Osteocyte (in vitro differentiated cells): ENCODE data around the gene CETN2. TPM values are rescaled to one million over a fixed set of nuclear protein-coding genes. Genes with fewer than 3 reads are reported as not detected.

Experiments
- DNase-seq: peaks from one replicate; pipeline ENCODE4 v3.0.0; 2021; ENCODE audit warnings: mixed read lengths; ENCODE audit not compliant: unreplicated experiment; ENCODE audit errors: extremely low spot score
- H3K27ac Mint-ChIP-seq: one replicate; pipeline ENCODE4 v1.8.0; 2021; ENCODE audit warnings: mild to moderate bottlenecking, mixed read lengths; ENCODE audit not compliant: unreplicated experiment
- H3K27me3 Mint-ChIP-seq: one replicate; pipeline ENCODE4 v1.8.0; 2021; ENCODE audit warnings: mixed read lengths; ENCODE audit not compliant: unreplicated experiment
- H3K36me3 Mint-ChIP-seq: one replicate; pipeline ENCODE4 v1.8.0; 2021; ENCODE audit warnings: mixed read lengths; ENCODE audit not compliant: unreplicated experiment
- H3K4me1 Mint-ChIP-seq: one replicate; pipeline ENCODE4 v1.8.0; 2021; ENCODE audit warnings: mixed read lengths; ENCODE audit not compliant: unreplicated experiment
- H3K4me3 Mint-ChIP-seq: one replicate; pipeline ENCODE4 v1.8.0; 2021; ENCODE audit warnings: mild to moderate bottlenecking, moderate library complexity, mixed read lengths; ENCODE audit not compliant: unreplicated experiment
- H3K9me3 Mint-ChIP-seq: one replicate; pipeline ENCODE4 v1.8.0; 2021; ENCODE audit warnings: mixed read lengths; ENCODE audit not compliant: unreplicated experiment
- total RNA-seq: library from RNA; stranded (reverse); gene quantifications from 2 replicates; pipeline ENCODE4 v1.2.1, GENCODE V29; 2021
- TF ChIP-seq, protein P1 (sequence below): fragments of 200-600 bp; sonication (generic); IDR thresholded peaks from 2 replicates; pipeline ENCODE4 v1.5.0; 2021; ENCODE audit warnings: antibody characterized with exemption, mild to moderate bottlenecking, moderate library complexity

The CETN2 gene
- total RNA-seq, 1 donor from 2014 or later = 34.8 TPM

DNA sequence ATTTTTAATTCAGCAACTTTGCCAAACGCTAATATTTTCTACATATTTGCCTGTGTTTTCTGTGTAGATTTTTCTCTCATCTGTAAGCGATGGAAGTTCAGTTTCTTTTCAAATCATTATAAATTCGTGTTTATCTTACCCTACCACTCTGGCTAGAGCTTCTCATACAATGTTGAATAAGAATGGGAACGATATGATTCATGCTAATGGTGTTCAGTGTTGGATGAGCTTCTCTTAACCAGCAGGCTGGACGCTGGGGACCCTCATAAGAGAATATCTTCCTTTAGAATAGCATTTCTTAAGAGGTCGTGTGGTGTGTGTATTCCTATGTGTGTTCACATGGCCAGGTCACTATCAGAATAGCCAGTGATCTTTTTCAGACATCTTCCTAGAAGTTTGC lies 31.3 kb upstream of the CETN2 start:
- no peak for DNase-seq
- Mint-ChIP-seq H3K4me3 (no peak overlapping the region), H3K27ac (no peak overlapping the region)

DNA sequence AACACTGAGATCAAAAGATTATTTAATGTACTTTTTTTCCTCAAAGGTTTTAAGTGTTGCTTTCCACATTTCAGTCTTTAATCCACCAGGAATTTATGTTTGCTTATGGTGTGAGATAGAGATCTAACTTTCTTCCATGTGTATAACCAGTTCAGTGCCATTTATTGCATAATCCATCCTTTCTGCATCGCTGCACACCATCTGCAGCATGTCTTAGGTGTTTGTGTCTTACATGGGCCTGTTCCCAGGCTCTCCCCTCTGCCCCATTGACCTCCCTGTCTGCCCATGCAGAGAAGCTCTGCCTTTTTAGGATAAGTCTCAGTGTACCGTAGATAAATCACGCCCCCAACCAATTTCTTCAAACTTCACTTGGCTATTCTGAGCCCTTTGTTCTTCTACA lies 30.6 kb upstream of the CETN2 start:
- Mint-ChIP-seq H3K9me3 (peaks cover 5% of the 10 kb centered on the region), H3K27me3 (no peaks in the 10 kb centered on the region), H3K4me3 (no peak overlapping the region), H3K4me1 (no peaks in the 10 kb centered on the region), H3K36me3 (peaks cover 5% of the 10 kb centered on the region), H3K27ac (no peak overlapping the region)
- DNase-seq = no peak
- TF ChIP-seq, protein P1, sequence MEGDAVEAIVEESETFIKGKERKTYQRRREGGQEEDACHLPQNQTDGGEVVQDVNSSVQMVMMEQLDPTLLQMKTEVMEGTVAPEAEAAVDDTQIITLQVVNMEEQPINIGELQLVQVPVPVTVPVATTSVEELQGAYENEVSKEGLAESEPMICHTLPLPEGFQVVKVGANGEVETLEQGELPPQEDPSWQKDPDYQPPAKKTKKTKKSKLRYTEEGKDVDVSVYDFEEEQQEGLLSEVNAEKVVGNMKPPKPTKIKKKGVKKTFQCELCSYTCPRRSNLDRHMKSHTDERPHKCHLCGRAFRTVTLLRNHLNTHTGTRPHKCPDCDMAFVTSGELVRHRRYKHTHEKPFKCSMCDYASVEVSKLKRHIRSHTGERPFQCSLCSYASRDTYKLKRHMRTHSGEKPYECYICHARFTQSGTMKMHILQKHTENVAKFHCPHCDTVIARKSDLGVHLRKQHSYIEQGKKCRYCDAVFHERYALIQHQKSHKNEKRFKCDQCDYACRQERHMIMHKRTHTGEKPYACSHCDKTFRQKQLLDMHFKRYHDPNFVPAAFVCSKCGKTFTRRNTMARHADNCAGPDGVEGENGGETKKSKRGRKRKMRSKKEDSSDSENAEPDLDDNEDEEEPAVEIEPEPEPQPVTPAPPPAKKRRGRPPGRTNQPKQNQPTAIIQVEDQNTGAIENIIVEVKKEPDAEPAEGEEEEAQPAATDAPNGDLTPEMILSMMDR = no peak

More for the DNA sequence above, 31.3 kb upstream of the CETN2 start:
- H3K9me3 Mint-ChIP-seq = peaks cover 5% of the 10 kb centered on the region
- H3K27me3 Mint-ChIP-seq = no peaks in the 10 kb centered on the region
- peaks cover 5% of the 10 kb centered on the region for H3K36me3 Mint-ChIP-seq
- no peaks in the 10 kb centered on the region for H3K4me1 Mint-ChIP-seq
- TF ChIP-seq, protein P1 = no peak

DNA sequence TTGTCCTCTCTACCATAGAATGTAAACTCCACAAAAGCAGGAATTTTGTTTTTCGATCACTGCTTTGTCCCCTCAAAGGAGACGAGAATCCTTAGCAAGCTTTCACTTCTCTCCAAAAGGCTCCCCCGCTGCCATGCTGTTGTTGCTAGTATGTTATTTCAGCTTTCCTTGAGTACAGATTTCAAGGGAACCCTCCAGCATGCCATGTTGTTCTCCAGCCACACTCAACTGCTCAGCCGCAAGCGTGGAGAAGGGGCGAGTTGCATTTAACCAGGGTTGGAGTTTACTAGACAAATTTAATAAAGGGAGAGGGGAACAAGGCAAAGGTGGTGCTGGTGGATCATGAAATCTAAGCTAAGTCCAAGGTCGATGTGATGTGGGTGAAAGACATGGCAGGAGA lies 23.4 kb upstream of the CETN2 start:
- no peaks in the 10 kb centered on the region for H3K27me3 Mint-ChIP-seq

DNA sequence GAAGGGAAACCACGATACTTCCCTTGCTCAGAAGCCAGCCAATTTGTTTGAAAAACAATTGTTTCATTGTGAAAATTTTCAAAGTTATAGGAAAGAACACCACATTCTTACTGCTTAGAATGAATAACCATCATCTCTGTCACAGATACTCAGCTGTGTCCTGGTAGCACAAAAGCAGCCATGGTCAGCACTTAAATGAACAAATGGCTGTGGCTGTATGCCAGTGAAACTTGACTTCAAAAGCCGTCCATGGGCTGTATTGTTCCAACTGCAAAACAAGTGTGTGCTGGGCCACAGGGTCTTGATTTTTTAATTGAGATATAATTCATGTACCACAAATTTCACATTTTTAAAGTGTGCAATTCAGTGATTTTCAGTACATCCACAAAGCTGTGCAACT lies 19.9 kb upstream of the CETN2 start:
- no peak overlapping the region for H3K27ac Mint-ChIP-seq
- TF ChIP-seq, protein P1 = no peak
- no peak overlapping the region for H3K4me3 Mint-ChIP-seq
- no peaks in the 10 kb centered on the region for H3K27me3 Mint-ChIP-seq
- peaks cover 17% of the 10 kb centered on the region for H3K36me3 Mint-ChIP-seq
- DNase-seq = no peak
- no peaks in the 10 kb centered on the region for H3K4me1 Mint-ChIP-seq
- peaks cover 5% of the 10 kb centered on the region for H3K9me3 Mint-ChIP-seq

More for the DNA sequence above, 23.4 kb upstream of the CETN2 start:
- Mint-ChIP-seq H3K4me1 (no peaks in the 10 kb centered on the region), H3K9me3 (peaks cover 6% of the 10 kb centered on the region), H3K27ac (no peak overlapping the region), H3K36me3 (peaks cover 17% of the 10 kb centered on the region), H3K4me3 (no peak overlapping the region)
- DNase-seq = no peak
- TF ChIP-seq, protein P1 = no peak

DNA sequence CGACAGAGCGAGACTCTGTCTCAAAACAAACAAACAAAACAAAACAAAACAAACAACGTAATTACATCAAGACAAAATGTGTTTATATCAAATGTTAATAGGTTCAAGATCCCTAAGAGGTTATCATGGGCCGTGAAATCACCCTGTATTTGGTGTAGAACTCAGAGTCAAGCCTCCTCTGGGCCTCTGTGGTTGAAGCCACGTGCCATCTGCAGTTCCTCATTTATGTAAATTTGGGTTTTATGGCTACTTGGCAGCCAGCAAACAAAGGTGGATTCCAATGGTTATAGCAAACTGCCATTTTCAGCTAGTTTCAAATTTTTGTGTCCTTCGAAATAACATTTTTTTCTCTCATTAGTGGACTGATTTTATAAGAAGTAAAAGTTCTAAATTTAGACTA lies 16.7 kb upstream of the CETN2 start:
- H3K27me3 Mint-ChIP-seq = no peaks in the 10 kb centered on the region
- TF ChIP-seq, protein P1 = no peak
- H3K36me3 Mint-ChIP-seq = peaks cover 13% of the 10 kb centered on the region
- H3K27ac Mint-ChIP-seq = no peak overlapping the region
- H3K9me3 Mint-ChIP-seq = peaks cover 3% of the 10 kb centered on the region
- no peak overlapping the region for H3K4me3 Mint-ChIP-seq
- no peak for DNase-seq
- no peaks in the 10 kb centered on the region for H3K4me1 Mint-ChIP-seq
